SHP77 (cell line): ENCODE measurements around the gene IZUMO4.
A peak's percentile ranks its signal among the peaks of the same experiment; 100 is the strongest.
"Not testable (repeated sequence)": the region's sequence is repeated elsewhere in the genome, so short reads cannot be mapped to it uniquely, and the experiment has no call there.

ENCODE experiments used
- DNase-seq, 2 experiments: peaks; one replicate each; lab custom pipeline; 2025; lab: John Stamatoyannopoulos, UW

The IZUMO4 gene

DNA sequence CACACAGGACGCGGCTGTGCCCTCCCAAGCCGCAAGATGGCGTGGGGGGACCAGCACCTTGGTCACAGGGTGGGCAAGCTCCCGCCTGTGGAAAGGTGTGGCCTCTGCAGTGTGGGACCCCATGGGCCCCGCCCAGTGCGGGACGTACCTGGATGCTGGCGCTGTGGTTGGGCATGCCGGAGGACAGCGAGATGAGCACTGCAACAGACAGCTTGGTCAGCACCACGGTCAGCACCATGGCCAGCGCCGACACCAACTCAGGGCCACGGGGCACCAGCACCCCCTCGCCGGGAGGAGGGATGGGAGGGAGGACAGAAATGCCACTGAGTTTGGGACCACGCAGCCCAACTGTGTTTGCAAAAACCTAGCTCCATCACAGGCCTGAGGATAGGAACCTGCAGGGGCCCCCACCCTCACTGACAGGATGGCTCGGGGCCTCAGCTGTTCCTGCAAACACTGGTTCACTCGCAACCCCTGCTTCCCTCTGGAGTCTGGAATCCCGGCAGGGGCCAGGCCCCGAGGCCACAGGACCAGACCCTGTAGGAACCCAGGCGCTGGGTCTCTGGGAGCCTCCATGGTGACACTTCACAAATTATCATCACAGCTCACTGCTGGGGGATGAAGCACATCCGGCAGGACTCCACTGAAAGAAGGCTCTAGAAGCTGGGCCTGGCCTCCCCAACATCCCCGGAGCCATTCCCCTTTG, 27.1 kb downstream of the IZUMO4 start:
- DNase-seq: no peak

DNA sequence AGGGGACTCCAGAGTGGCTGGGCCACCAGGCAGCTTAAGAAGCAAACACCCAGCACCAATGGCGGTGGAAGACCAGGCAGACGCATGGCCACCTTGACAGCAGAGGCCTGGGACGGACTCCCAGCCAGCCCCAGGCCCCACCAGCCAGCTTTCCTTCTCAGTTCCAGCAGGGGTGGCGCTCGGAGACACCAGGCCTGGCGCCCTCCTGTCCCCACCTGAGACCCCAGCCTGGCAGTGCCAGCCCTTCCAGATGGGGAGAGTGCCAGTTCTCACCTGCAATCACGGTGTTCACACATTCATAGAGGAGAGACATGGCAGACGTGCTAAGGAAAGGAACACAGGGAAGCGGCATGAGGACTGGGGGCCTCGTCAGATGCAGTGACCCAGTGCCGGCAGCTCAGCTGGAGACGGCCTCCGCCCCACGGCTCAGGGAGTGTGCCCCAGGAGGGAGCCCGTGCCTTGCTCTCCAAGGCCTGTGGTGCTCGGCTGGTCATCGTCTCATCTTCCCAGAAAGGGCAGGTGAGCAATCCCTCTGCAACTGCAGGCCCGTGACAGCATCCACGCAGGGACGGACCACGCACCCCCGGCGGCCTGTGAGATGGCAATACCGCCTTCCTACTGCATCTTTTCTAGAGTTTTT, 30.3 kb downstream of the IZUMO4 start:
- DNase-seq: no peak

DNA sequence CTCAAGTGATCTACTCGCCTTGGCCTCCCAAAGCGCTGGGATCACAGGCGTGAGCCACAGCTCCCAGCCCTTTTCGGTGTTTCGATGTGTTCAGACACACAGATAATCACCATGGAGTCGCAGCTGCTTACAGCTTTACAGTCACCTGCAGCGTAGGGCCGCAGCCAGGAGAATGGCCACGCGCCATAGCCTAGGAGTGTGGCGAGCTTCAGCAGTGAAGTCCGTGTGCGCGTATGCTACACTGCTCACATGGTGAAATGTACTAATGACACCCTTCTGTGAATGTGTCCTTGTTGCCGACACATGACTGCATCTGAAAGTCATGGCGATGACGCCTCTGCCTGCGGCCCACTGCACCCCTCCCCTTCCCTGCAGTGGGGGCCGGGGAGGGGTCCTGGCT, 31.0 kb downstream of the IZUMO4 start:
- no peak for DNase-seq

DNA sequence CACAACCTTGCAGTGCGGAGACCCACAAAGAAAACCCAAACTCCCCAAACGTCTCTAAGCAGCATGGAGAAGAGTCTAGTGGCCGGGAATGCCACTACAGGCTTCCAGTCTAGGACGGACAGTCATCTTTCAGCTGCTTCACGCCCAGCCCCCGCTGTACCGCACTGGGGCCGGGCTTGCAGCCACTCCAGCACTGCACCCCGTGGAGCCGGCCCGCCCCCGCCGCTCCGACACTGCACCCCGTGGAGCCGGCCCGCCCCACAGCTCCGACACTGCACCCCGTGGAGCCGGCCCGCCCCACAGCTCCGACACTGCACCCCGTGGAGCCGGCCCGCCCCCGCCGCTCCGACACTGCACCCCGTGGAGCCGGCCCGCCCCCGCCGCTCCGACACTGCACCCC, 31.5 kb downstream of the IZUMO4 start:
- not testable (repeated sequence) for DNase-seq

GRCh38 chr19:2129022-2129421, 32.3 kb downstream of the IZUMO4 start:
- DNase-seq: no peak

DNA sequence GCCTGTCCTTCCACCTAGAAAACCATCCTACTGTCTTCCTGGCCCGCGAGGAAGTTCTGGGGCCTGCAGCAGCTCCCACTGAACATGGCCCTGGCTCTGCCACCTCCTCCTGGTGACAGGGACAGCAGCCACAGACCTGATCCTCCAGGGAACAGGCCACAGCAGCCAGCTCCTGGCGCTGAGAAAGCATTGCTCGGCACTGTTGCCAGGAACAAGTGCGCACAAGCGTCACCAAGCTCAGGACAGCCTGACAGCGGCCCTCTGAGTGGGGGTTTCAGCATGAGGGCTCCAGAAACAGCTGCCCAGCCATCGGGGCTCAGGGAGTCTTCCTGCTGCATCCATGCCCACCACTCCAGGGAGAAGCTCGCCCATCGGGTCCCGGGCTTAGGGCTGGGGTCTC, 32.8 kb downstream of the IZUMO4 start:
- no peak for DNase-seq

DNA sequence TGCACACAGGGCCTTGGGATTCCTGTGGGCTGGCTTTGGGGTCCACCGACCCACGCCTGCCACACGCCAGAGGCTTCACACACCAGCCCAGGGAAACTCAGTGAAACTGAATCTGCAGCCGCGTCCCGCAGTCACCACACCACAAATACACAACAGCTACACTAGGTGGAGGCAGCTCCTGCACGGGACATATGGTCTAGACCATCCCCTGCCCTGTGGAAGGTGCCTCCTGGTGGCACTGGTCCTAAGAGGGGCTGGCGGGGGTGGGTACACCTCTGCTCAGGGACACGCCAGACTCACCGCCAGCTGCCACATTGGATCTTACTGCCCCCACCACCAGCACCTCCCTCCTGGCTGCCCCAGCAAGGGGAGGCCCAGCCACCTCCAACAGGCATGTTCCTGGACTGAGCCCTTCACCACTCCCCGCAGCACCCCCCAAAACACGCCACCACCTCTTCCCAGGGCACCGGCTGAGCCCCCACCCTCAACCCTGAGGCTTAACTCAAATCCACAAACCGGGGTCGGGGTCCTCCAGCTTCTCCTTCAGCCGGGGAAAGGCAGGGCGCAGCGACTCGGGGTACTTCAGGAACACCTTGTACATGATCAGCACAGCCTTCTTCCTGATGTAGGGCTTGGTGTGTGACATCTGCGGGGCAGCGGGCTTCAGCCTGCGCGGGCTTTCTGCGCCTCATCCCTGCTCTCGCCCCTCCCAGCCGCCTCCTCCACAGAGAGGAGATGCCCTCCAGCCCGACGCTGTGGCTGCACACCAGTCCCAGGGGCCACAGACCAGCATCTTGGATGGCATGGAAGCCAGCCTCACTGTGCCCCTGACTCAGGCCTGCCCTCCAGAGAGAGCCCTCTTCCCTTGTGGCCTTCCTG, 33.4 kb downstream of the IZUMO4 start:
- DNase-seq: no peak

GRCh38 chr19:2131012-2131975, 34.6 kb downstream of the IZUMO4 start:
- not testable (repeated sequence) for DNase-seq

- no peak for DNase-seq
Observed at GRCh38 chr19:2132191-2132590, 35.5 kb downstream of the IZUMO4 start.

- DNase-seq: no peak
Observed at GRCh38 chr19:2132731-2133490, 36.2 kb downstream of the IZUMO4 start.

- DNase-seq: peak; percentile 76 to 87
Observed at GRCh38 chr19:2135474-2136402, 39.0 kb downstream of the IZUMO4 start.

- peak in 1 of 2 experiments; percentile 40 for DNase-seq
Observed at GRCh38 chr19:2136796-2137195, 40.1 kb downstream of the IZUMO4 start.

- DNase-seq: no peak
Observed at GRCh38 chr19:2138061-2138728, 41.5 kb downstream of the IZUMO4 start.

DNA sequence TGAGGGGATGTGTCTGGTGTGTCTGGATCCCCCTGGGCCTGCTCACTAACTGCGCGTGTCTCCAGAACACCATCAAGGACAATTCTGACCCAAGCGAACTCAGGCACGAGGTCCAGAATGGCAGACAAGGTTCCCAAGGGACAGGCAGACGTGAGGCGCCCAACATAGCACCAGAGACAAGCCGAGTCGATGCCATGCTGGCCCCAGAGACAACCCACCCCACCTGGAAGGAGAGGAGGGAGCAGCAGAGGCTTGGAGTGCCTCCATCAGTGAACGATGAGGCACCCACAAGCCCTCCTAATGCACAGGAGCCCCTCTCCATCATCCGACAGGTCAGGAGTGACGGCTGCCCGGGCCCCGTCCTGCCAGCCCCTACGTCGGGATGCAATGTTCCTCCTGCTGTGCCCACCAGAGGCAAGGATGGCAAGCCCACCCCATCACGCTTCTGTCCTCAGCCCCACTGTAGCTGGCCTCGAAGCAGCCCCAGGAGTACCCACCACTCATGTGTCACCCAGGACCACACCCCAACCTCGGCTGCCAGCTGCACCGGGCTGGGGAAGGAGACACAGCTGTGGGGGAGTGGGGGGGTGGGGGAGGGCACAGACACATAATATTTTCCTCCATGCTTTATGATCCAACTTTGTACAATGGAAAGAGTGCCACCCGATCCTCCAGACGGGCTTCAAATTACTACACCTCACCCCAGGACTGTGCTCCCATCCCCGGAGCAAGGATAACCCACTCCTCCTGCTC, 42.8 kb downstream of the IZUMO4 start:
- no peak for DNase-seq

DNA sequence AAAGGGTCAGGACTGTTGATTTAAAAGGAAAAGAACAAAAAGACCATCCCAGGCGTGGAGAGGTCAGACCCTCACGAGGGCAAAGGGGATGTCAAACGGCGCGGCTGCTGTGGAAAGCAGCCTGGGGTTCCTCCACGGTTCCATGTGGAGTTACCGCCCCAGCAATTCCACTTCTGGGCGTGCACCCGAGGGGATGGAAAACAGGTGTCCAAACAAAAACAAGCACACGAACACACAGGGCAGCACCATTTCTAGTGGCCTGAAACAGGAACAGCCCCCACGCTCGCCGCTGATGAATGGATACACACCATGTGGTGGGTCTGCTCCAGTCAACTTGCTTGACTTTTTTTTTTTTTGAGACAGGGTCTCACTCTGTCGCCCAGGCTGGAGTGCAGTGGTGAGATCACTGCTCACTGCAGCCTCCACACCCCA, 43.4 kb downstream of the IZUMO4 start:
- no peak for DNase-seq

DNA sequence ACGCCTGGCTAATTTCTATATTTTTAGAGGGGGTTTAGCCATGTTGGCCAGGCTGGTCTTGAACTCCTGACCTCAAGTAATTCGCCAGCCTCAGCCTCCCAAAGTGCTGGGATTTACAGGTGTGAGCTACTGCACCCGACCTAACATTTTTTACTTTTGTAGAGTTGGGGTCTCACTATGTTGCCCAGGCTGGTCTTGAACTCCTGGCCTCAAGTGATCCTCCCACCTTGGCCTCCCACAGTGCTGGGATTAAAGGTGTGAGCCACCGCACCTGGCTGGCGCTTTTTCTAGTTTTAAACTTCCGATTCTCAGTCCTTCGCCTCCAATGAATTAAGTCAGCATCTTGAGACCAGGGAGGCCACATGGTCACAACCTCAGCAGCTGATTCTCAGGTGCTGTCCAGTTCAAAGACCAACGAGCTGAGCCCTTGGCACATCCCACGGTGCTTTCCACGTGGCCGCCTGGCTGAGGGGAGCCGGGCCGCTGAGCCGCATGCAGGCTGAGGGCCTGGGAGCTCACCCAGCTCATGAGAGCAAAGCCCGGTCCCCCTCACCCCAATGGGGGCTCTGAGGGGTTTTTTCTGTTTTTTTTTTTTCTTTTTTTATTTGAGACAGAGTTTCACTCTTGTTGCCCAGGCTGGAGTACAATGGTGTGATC, 45.6 kb downstream of the IZUMO4 start:
- DNase-seq: no peak

GRCh38 chr19:2144190-2144589, 47.5 kb downstream of the IZUMO4 start:
- no peak for DNase-seq

- no peak for DNase-seq
Observed at GRCh38 chr19:2145831-2146241, 49.1 kb downstream of the IZUMO4 start.
